MCF 10A (cell line): ENCODE data around the gene KLHDC4. TPM values are rescaled to one million over a fixed set of nuclear protein-coding genes. Genes with fewer than 3 reads are reported as not detected.

Source experiments
- BruUV-seq: library from RNA; stranded (reverse); fragments of 400-500 nt; replicated peaks from 2 replicates; lab custom pipeline; 2021; lab: Mats Ljungman, UMichigan
- CTCF ChIA-PET: fragments of 300-600 bp; sonication (Branson Sonifier 250); formaldehyde crosslinking; extraction: SDS; loops from one replicate; lab custom pipeline; 2021; ENCODE audit warnings: antibody characterized with exemption, inconsistent platforms; lab: Yijun Ruan, JAX
- POLR2A ChIA-PET: fragments of 300-600, 350-650 bp; sonication (Branson Sonifier 250); formaldehyde crosslinking; extraction: SDS; loops from one replicate; lab custom pipeline; 2020; ENCODE audit warnings: antibody characterized with exemption, inconsistent platforms; lab: Yijun Ruan, JAX
- DNase-seq: peaks from one replicate; pipeline ENCODE4 v3.0.0-alpha.2; 2018; ENCODE audit not compliant: unreplicated experiment
- H3K27ac Mint-ChIP-seq: one replicate; pipeline ENCODE4 v1.8.0; 2022; ENCODE audit warnings: mild to moderate bottlenecking, low read depth, mixed read lengths; ENCODE audit not compliant: unreplicated experiment
- H3K27me3 Mint-ChIP-seq: one replicate; pipeline ENCODE4 v1.8.0; 2022; ENCODE audit warnings: mixed read lengths; ENCODE audit not compliant: insufficient read depth, unreplicated experiment
- H3K36me3 Mint-ChIP-seq: one replicate; pipeline ENCODE4 v1.8.0; 2022; ENCODE audit warnings: mild to moderate bottlenecking, moderate library complexity, mixed read lengths; ENCODE audit not compliant: insufficient read depth, unreplicated experiment
- H3K4me1 Mint-ChIP-seq: one replicate; pipeline ENCODE4 v1.8.0; 2022; ENCODE audit warnings: mixed read lengths; ENCODE audit not compliant: insufficient read depth, unreplicated experiment
- H3K4me3 Mint-ChIP-seq: one replicate; pipeline ENCODE4 v1.8.0; 2022; ENCODE audit warnings: mild to moderate bottlenecking, moderate library complexity, mixed read lengths; ENCODE audit not compliant: unreplicated experiment
- H3K9me3 Mint-ChIP-seq: one replicate; pipeline ENCODE4 v1.8.0; 2022; ENCODE audit warnings: mixed read lengths; ENCODE audit not compliant: unreplicated experiment
- CTCF ChIP-seq: fragments of 200-600 bp; IDR thresholded peaks from one replicate; pipeline ENCODE4 v1.8.0; 2022; ENCODE audit warnings: antibody characterized with exemption, mild to moderate bottlenecking; ENCODE audit not compliant: unreplicated experiment
- intact Hi-C: fragments of 100-400 bp; cut with micrococcal nuclease; formaldehyde crosslinking; loops from 2 replicates; pipeline ENCODE4 v1.14.1; 2022
- total RNA-seq: library from RNA; stranded (reverse); gene quantifications from 2 replicates; pipeline ENCODE4 v1.2.3, GENCODE V29; 2022

The KLHDC4 gene
- total RNA-seq, 1 experiment from 2014 or later = 106 TPM

- ChIA-PET POLR2A (no interaction called here), CTCF (no interaction called here)
- BruUV-seq = no TSS peak
- Mint-ChIP-seq H3K36me3 (peaks cover 13% of the 10 kb centered on the region), H3K27me3 (peaks cover 25% of the 10 kb centered on the region), H3K4me1 (peaks cover 6% of the 10 kb centered on the region), H3K27ac (no peak overlapping the region), H3K4me3 (no peak overlapping the region), H3K9me3 (no peaks in the 10 kb centered on the region)
- TF ChIP-seq CTCF = no peak
- DNase-seq = no peak
- intact Hi-C loops = no loop called here
Observed at GRCh38 chr16:87671715-87672270, 94.0 kb downstream of the KLHDC4 start.

GRCh38 chr16:87671221-87671620 is 94.6 kb downstream of the KLHDC4 start:
- DNase-seq = no peak

GRCh38 chr16:87669672-87670071 is 96.1 kb downstream of the KLHDC4 start:
- intact Hi-C loops = no loop called here
- Mint-ChIP-seq H3K4me1 (no peaks in the 10 kb centered on the region), H3K4me3 (no peak overlapping the region), H3K27ac (no peak overlapping the region), H3K36me3 (peaks cover 13% of the 10 kb centered on the region), H3K27me3 (peaks cover 13% of the 10 kb centered on the region), H3K9me3 (no peaks in the 10 kb centered on the region)
- TF ChIP-seq CTCF = no peak
- no TSS peak for BruUV-seq
- CTCF ChIA-PET = interaction anchor here (0.6 kb wide), 1 partner anchor 153 kb away, joined by 5 read pairs; no protein-coding TSS in a partner anchor
- DNase-seq = no peak
- POLR2A ChIA-PET = no interaction called here

More at GRCh38 chr16:87671221-87671620, 94.6 kb downstream of the KLHDC4 start:
- peaks cover 6% of the 10 kb centered on the region for H3K4me1 Mint-ChIP-seq
- peaks cover 13% of the 10 kb centered on the region for H3K36me3 Mint-ChIP-seq
- H3K4me3 Mint-ChIP-seq = no peak overlapping the region
- intact Hi-C loops = no loop called here
- no peak for TF ChIP-seq CTCF
- no peak overlapping the region for H3K27ac Mint-ChIP-seq
- ChIA-PET POLR2A (no interaction called here), CTCF (no interaction called here)
- no peaks in the 10 kb centered on the region for H3K9me3 Mint-ChIP-seq
- no TSS peak for BruUV-seq
- H3K27me3 Mint-ChIP-seq = peaks cover 25% of the 10 kb centered on the region

GRCh38 chr16:87667946-87668345 is 97.8 kb downstream of the KLHDC4 start:
- Mint-ChIP-seq H3K4me1 (no peaks in the 10 kb centered on the region), H3K27me3 (peaks cover 13% of the 10 kb centered on the region), H3K36me3 (peaks cover 7% of the 10 kb centered on the region), H3K27ac (no peak overlapping the region), H3K4me3 (no peak overlapping the region), H3K9me3 (no peaks in the 10 kb centered on the region)
- no peak for DNase-seq
- POLR2A ChIA-PET = no interaction called here
- TF ChIP-seq CTCF = no peak
- CTCF ChIA-PET = interaction anchor here (1.2 kb wide), 1 partner anchor 33 kb away, joined by 5 read pairs; no protein-coding TSS in a partner anchor
- no TSS peak for BruUV-seq
- intact Hi-C loops = no loop called here
